ENCODE measurements around the gene REEP1. TPM values are rescaled to one million over a fixed set of nuclear protein-coding genes. Genes with fewer than 3 reads are reported as not detected.

REEP1 gene
- total and polyA plus RNA-seq, 2 of the 8 experiments (the other 6 are each of a cell fraction or from before 2014, with no cell fraction given) = 0.74 to 1.5 TPM

DNA sequence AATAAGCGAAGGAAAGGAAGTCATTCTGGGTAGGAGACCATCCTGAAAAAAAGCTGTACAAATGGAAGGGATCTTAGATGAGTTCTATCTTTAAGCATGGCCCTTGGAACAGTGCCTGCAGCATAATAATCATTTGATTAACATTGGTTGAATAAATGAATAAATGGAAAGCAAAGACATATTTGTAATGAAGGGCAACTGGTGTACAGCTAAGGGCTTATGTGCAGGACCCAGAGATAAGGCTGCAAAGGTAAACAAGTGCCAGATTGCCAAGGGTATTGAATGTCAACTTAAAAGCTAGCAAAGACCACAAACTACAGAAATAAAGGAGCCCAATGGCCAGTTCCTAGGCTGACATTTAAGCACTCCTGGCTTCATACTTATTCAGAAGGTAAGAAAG lies 161.6 kb downstream of the REEP1 start:
- TF ChIP-seq TEAD4 (IDR thresholded peaks at IDR 0.05; ENCODE audit: low read depth, low read length) (no peak), PHF8 (conservative IDR thresholded peaks at IDR 0.05; ENCODE audit: low read depth, low read length) (no peak), KDM5A (IDR thresholded peaks at IDR 0.05; ENCODE audit: low read length) (no peak), SIX5 (IDR thresholded peaks at IDR 0.05; ENCODE audit: low read depth, low read length) (no peak)
- Histone ChIP-seq H2BK15ac (ENCODE audit: low read length) (no peak overlapping the region), H3K14ac (ENCODE audit: insufficient read length) (no peak overlapping the region), H2AK5ac (ENCODE audit: low read depth, low read length) (no peak overlapping the region), H3K4me3 (ENCODE audit: extremely low read depth in 1 of 4, insufficient read depth in 2 of 4, low read depth in 3 of 4, low read length in 4 of 4) (no peak overlapping the region), H3K4ac (replicated peaks; ENCODE audit: insufficient read length, low read depth, low read length) (no peak overlapping the region), H3K23me2 (ENCODE audit: low read depth, low read length) (no peaks in the 10 kb centered on the region), H2BK20ac (ENCODE audit: low read length) (no peak overlapping the region), H3K79me1 (ENCODE audit: low read depth, low read length) (no peaks in the 10 kb centered on the region; the same call in 1 of the 2 replicates), H3K9me3 (ENCODE audit: insufficient read depth in 2 of 2, low read depth in 1 of 2, low read length in 1 of 2) (no peaks in the 10 kb centered on the region), H3K27me3 (replicated peaks in 1 of 4; ENCODE audit: control insufficient read depth in 3 of 4, extremely low read depth in 1 of 4, insufficient read depth in 3 of 4, low read length in 3 of 4) (no peaks in the 10 kb centered on the region), H3K4me1 (replicated peaks in 1 of 4; ENCODE audit: control insufficient read depth in 3 of 4, insufficient read depth in 4 of 4, low read length in 3 of 4) (no peaks in the 10 kb centered on the region), H2BK5ac (ENCODE audit: low read depth, low read length) (no peak overlapping the region), H3K23ac (ENCODE audit: insufficient read length) (no peak overlapping the region), H3K27ac (ENCODE audit: low read depth, low read length) (no peak overlapping the region), H2AFZ (ENCODE audit: low read length) (no peak overlapping the region), H3K18ac (ENCODE audit: extremely low read depth, low read length) (no peak overlapping the region), H3K9ac (replicated peaks in 1 of 4; ENCODE audit: extremely low read depth in 1 of 4, low read depth in 3 of 4, low read length in 3 of 4) (no peak overlapping the region), H3K4me2 (ENCODE audit: insufficient read depth in 1 of 2, low read depth in 2 of 2, low read length in 2 of 2) (no peak overlapping the region), H4K91ac (replicated peaks; ENCODE audit: insufficient read length, low read length) (no peak overlapping the region), H2BK12ac (ENCODE audit: low read depth, low read length) (no peak overlapping the region), H4K8ac (ENCODE audit: extremely low read depth, insufficient read depth, low read length) (no peak overlapping the region), H3K36me3 (ENCODE audit: control insufficient read depth in 2 of 4, insufficient read depth in 4 of 4, low read length in 3 of 4) (peaks cover 10 to 39% (median 23%) of the 10 kb centered on the region in 4 experiments; a peak in 7 of 8 replicates), H3K56ac (replicated peaks; ENCODE audit: insufficient read length, low read depth, low read length) (no peak overlapping the region), H3K79me2 (ENCODE audit: control insufficient read depth in 1 of 2, insufficient read depth in 2 of 2, low read length in 2 of 2) (0 out of 4 replicates have a peak, but pooled peaks cover 0 to 1% of the 10 kb centered on the region in 2 experiments), H2BK120ac (replicated peaks; ENCODE audit: low read depth, low read length) (no peak overlapping the region), H4K20me1 (replicated peaks in 1 of 2; ENCODE audit: control insufficient read depth in 1 of 2, insufficient read depth in 2 of 2, low read length in 2 of 2) (peaks cover 0 to 2% of the 10 kb centered on the region in 2 experiments), H4K5ac (ENCODE audit: insufficient read length, low read depth, low read length) (no peak overlapping the region)
- ChIA-PET POLR2A (ENCODE audit: partially characterized antibody) (interaction anchor here (1.2 kb wide), 1 partner anchor 10 kb away, joined by 6 read pairs; no protein-coding TSS in a partner anchor), CTCF (ENCODE audit: partially characterized antibody) (interaction anchor here (1.2 kb wide), 1 partner anchor 25 kb away, joined by 3 read pairs; no protein-coding TSS in a partner anchor)
- WGBS, 2 experiments (ENCODE audit: extremely low coverage in 1 of 2, insufficient coverage in 1 of 2, insufficient read length in 1 of 2, insufficient replicate concordance in 2 of 2, low coverage in 1 of 2, low lambda C conversion rate in 2 of 2, missing lambda C conversion rate in 1 of 2) = 100% methylated on average over 1 of the region's 1 CpG; no CpG with 5 or more reads in 1 of the 2 experiments
- DNase-seq (ENCODE audit: low read depth in 1 of 2, low spot score in 2 of 2) (no peak), FAIRE-seq (no peak)

Data from H1 (cell line).